ENCODE results near the gene GPC1. TPM values are rescaled to one million over a fixed set of nuclear protein-coding genes. Genes with fewer than 3 reads are reported as not detected.

GPC1 gene
- total and polyA plus RNA-seq, 2 of the 13 experiments (the other 11 are each of a cell fraction or from before 2014, with no cell fraction given) = 4.0 to 5.5 TPM

DNA sequence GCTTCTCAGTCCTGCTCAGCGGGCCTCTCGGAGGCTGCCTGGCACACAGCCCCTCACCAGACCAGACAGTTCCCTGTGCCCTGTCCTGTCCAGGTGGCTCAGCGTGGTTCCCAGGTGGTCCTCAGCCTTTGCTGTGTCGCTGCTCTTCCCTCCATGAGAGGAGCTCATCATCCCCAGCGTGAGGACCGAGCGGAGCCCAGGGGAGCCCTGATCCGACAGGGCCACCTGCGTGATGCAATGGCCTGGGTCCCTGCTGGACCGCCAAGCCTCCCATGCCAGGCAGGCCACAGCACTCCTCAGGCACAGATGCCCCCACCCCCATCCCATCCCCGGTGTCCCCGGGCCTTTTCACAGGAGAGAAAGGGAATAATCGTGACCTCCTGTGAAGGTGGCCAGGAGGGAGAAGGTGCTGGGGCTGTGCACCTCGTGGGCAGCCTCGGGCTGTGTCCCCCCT, 4.3 kb downstream of the GPC1 start:
- no peak overlapping the region for H3K9ac ChIP-seq (ENCODE audit: insufficient read depth, low read depth, low read length)
- ATAC-seq = no peak
- FAIRE-seq = no peak
- 31% methylated on average over 6 of the region's 15 CpGs for WGBS (ENCODE audit: low lambda C conversion rate)
- H3K9me3 ChIP-seq (ENCODE audit: low read length) = no peaks in the 10 kb centered on the region
- in situ Hi-C loops (cut with HindIII; ENCODE audit: extremely low pct_ligation_motif_present, low pct_unique_long_range_greater_than_20kb) (loop anchor here (5.0 kb wide), 2 partner anchors 207 to 287 kb away; no protein-coding TSS in a partner anchor), intact Hi-C loops (cut with micrococcal nuclease; ENCODE audit: unreplicated experiment) (loop anchor here (5.0 kb wide), 2 partner anchors 187 to 287 kb away; no protein-coding TSS in a partner anchor)
- H3K4me1 ChIP-seq (ENCODE audit: insufficient read depth, low read length) = peaks cover 18% of the 10 kb centered on the region
- no peak overlapping the region for H2AFZ ChIP-seq (ENCODE audit: low read length)
- peaks cover 13 to 23% of the 10 kb centered on the region in 2 experiments; a peak in 4 of 5 replicates for H3K27me3 ChIP-seq (ENCODE audit: control insufficient read depth in 1 of 2, insufficient read depth in 2 of 2, low read length in 2 of 2)
- TF ChIP-seq ZFP41 (CRISPR knock-in tag; IDR thresholded peaks at IDR 0.05; ENCODE audit: borderline replicate concordance) (no peak), SP4 (CRISPR knock-in tag; IDR thresholded peaks at IDR 0.05) (no peak), ZNF263 (CRISPR knock-in tag; IDR thresholded peaks at IDR 0.05) (no peak), MXD4 (CRISPR knock-in tag; IDR thresholded peaks at IDR 0.05) (no peak), ZNF614 (CRISPR knock-in tag; IDR thresholded peaks at IDR 0.05; ENCODE audit: borderline replicate concordance) (no peak), ZFP36L2 (CRISPR knock-in tag; IDR thresholded peaks at IDR 0.05) (no peak), REPIN1 (CRISPR knock-in tag; IDR thresholded peaks at IDR 0.05; ENCODE audit: borderline replicate concordance, low read depth) (no peak), ZNF333 (CRISPR knock-in tag; IDR thresholded peaks at IDR 0.05; ENCODE audit: borderline replicate concordance) (no peak)
- TF ChIP-seq, protein P1, sequence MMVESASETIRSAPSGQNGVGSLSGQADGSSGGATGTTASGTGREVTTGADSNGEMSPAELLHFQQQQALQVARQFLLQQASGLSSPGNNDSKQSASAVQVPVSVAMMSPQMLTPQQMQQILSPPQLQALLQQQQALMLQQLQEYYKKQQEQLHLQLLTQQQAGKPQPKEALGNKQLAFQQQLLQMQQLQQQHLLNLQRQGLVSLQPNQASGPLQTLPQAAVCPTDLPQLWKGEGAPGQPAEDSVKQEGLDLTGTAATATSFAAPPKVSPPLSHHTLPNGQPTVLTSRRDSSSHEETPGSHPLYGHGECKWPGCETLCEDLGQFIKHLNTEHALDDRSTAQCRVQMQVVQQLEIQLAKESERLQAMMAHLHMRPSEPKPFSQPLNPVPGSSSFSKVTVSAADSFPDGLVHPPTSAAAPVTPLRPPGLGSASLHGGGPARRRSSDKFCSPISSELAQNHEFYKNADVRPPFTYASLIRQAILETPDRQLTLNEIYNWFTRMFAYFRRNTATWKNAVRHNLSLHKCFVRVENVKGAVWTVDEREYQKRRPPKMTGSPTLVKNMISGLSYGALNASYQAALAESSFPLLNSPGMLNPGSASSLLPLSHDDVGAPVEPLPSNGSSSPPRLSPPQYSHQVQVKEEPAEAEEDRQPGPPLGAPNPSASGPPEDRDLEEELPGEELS (CRISPR knock-in tag; IDR thresholded peaks at IDR 0.05) = no peak
- H3K4me2 ChIP-seq (ENCODE audit: low read depth, low read length) = no peak overlapping the region
- no peak overlapping the region for H3K4me3 ChIP-seq (replicated peaks in 1 of 3; ENCODE audit: insufficient read depth in 1 of 3, low read depth in 2 of 3, low read length in 3 of 3)
- H3K36me3 ChIP-seq (replicated peaks in 1 of 2; ENCODE audit: control insufficient read depth in 1 of 2, insufficient read depth in 2 of 2, low read length in 2 of 2) = no peaks in the 10 kb centered on the region
- DNase-seq (ENCODE audit: low spot score) = no peak
- H4K20me1 ChIP-seq (ENCODE audit: insufficient read depth, low read length) = peaks cover 3% of the 10 kb centered on the region; the same call in 1 of the 2 replicates
- ChIA-PET CTCF (ENCODE audit: low intra/inter-chr PET ratio, low total read pairs) (no interaction called here), POLR2A (no interaction called here)
- H3K27ac ChIP-seq (ENCODE audit: extremely low read length, insufficient read depth, low read length) = no peak overlapping the region
- no peaks in the 10 kb centered on the region for H3K79me2 ChIP-seq (ENCODE audit: insufficient read depth, low read length)
- BruUV-seq (replicated peaks) = no TSS peak
